ENCODE results near the gene LYPD3.

Gene LYPD3

DNA sequence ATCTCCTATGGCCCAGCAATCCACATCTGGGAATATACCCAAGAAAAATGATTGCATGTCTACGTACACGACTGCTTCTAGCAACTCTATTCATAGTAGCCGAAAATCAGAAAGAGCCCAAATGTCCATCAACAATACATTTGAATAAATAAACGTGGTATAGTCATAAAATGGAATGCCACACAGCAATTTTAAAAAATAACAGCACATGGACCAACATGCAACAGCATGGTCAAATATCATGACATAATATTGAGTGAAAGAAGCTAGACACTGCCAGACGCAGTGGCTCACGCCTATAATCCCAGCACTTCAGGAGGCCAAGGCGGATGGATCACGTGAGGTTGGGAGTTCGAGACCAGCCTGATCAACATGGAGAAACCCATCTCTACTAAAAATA is 34.4 kb downstream of the LYPD3 start:
- no peak for DNase-seq (ENCODE audit: low read depth in 2 of 2)

DNA sequence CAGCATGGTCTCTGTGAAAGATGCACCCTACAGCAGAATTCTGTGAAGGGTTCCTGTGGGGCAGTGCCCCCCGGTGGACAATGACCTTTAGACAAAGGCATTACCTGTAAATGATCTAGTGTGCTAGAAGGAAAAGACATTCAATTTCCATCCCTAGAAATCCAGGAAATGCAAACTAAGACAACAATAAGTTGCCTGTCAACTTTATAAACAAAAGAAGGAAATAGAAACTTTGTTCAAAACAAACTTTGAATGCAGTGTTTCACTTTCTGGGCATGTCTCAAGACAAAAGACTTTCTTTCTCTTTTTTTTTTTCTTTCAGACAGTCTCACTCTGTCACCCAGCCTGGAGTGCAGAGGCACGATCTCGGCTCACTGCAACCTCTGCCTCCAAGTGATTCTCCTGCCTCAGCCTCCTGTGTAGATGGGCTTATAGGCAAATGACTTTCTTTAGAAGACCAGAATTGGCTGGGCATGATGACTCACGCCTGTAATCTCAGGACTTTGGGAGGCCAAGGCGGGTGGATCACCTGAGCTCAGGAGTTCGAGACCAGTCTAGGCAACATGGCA is 35.2 kb downstream of the LYPD3 start:
- DNase-seq (ENCODE audit: low read depth in 2 of 2) = no peak

DNA sequence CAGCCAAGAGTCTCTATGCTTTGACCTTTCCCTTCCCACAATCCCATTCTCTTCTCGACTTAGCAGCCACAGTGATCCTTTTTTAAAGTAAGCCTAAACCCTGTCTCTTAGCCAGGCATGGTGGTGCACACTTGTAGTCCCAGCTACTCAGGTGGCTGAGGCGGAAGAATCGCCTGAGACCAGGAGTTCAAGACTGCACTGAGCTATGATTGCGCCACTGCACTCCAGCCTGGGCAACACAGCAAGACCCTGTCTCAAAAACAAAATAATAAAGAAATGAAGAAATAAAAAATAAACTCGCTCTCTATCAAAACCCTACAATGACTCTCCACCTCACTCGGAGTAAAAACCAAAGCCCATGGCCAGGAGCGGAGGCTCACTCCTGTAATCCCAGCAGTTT is 36.0 kb downstream of the LYPD3 start:
- DNase-seq (ENCODE audit: low read depth in 2 of 2) = no peak

DNA sequence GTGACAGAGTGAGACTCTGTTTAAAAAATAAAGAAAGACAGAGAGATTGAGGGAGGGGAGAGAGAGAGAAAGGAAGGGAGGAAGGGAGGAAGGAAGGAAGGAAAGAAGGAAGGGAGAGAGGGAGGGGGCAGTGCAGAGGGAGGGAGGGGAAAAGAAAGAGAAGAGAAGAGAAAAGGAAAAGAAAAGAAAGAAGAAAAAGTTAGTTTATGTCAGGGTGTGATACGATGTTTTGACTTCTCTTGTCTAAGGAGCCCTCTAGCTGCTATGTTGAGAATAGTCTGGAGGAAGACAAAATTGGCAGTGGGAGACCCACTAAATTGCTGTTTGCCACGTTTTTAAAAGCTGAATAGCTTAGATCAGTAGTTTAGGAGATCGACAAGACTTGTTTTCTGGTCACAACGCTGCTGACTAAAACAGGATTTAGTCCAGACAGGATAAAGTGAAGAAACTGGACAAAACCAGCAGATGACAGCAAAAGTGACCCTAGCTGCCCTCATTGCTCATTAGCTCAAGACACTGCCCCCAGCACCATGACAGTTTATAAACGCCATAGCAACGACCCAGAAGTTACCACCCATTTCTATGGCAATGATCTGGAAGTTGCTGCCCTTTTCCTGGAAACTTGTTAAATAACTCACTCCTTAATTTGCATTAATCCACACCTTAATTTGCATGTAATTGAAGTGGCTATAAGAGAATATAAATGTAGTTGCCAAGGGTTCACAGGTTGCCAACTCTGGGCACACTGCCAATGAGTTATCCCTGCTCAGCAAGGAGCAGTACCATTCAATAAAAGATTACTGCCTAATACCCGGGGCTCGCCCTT is 39.6 kb downstream of the LYPD3 start:
- DNase-seq (ENCODE audit: low read depth in 2 of 2) = no peak

DNA sequence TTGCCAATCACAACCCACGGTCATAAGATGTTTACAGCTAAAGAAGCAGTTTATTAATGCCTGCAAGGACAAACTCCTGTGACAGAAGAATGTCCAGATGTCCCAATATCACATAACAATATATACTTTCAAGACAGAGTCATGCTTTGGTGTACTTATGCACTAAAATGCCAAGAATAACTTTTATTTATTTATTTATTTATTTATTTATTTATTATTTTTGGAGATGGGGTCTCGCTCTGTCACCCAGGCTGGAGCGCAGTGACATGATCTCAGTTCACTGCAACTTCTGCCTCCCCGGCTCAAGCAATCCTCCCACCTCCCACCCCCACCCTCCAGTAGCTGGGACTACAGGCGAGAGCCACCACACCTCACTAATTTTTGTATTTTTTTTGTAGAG is 41.6 kb downstream of the LYPD3 start:
- DNase-seq (ENCODE audit: low read depth in 2 of 2) = no peak

DNA sequence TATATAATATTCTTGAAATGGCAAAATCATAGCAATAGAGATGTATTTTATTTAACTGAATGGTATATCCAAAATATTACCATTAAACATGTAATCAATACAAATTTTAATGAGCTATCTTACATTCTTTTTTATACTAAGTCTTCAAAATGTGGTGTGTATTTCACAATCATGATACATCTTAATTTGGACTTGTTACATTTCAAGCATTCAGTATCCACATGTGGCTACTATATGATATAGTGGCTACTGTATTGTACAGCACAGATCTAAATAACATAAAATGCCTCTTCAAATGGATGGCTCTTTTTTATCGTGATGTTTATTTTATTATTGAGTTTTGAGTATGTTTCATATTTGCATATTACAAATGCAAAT is 42.7 kb downstream of the LYPD3 start:
- DNase-seq (ENCODE audit: low read depth in 2 of 2) = no peak

DNA sequence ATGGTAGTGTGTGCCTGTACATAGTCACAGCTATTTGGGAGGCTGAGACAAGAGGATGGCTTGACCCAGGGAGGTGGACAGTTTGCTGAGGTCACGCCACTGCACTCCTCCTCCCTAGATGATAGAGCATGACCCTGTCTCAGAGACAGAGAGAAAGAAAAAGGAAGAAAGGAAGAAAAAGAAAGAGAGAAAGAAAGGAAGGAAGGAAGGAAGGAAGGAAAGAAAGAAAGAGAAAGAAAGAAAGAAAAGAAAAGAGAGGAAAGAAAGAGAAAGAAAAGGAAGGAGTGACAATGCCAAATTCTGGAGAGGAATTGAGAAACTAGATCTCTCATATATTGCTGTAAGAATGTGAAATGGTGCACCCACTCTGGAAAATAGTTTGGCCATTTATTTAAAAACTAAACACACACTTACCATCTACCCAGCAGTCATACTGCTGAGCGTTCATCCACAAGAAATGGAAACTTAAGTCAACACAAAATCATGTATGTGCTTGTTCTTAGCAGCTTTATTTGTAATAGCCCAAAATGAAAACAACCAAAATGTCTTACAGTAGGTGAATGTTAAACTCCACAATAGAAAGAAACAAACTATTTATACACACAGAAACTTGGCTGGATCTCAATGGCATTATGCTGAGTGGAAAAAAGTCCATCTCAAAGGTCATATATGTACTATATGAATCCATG is 43.3 kb downstream of the LYPD3 start:
- DNase-seq (ENCODE audit: low read depth in 2 of 2) = no peak

DNA sequence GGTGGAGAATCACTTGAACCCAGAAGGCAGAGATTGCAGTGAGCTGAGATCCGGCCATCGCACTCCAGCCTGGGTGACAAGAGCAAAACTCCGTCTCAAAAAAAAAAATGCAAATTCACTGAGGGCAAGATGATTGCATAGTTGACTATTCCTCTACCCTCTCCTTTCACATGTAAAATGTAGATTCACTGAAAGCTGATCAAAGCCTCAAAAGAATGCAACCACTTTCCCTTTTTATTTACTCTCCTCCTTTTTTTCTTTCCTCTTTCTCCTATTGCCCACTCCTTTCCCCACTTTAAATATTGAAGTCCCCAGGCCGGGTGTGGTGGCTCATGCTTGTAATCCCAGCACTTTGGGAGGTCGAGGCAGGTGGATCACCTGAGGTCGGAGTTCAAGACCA is 44.5 kb downstream of the LYPD3 start:
- DNase-seq (ENCODE audit: low read depth in 2 of 2) = no peak

DNA sequence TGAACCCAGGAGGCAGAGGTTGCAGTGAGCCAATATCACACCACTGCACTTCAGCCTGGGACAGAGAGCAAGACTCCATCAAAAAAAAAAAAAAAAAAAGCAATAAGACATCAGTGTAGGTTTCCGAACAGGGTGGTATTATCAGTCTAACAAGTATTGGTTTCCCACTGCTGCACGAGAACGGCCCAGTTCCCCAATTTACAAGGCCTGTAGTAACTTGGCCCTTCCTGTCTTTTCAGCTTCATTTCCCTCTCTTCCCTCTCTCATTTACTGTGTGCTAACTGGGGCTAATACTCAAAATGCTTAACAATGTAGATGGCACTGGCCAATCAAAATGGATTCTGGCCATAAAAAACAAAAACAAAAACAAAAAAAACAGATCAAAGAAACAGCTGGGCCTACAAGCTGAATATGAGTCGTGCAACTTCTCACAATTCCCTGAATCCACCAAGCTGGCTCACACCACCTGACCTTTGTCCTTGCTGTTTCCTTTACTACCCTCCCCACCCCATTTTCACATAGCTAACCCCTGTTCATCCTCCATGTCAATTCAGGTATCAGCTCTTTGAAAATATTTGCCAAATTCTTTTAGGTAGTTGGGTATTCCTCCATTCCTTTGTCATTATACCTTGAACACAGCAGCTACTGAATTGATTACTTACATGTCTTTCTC is 48.3 kb downstream of the LYPD3 start:
- no peak for DNase-seq (ENCODE audit: low read depth in 2 of 2)

DNA sequence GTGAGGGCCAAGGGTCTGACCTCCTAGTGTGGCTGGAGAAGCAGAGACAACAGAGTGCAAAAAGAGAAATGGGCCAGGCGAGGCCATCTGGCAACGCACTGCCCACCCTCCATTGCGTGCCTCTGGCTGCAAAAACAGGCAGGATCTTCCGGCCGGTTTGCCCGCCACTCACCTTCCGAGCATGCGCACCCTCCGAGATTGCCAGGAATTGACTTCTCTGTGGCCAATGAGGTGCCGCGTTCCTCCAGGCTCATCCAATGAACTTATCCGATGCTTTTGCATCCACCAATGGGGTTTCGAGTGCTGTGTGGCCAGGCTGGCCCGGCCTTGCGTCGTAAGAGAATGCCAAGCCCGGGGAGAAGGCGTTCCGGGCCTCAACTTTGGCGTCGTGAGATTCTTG is 50.9 kb downstream of the LYPD3 start, which contains the start of gene TEX101:
TEX101 (plus strand) TSS at position 337 of the 400 bp plus-strand sequence. CDS start 1,030 bp downstream, outside the sequence.
- DNase-seq (ENCODE audit: low read depth in 2 of 2) = no peak

DNA sequence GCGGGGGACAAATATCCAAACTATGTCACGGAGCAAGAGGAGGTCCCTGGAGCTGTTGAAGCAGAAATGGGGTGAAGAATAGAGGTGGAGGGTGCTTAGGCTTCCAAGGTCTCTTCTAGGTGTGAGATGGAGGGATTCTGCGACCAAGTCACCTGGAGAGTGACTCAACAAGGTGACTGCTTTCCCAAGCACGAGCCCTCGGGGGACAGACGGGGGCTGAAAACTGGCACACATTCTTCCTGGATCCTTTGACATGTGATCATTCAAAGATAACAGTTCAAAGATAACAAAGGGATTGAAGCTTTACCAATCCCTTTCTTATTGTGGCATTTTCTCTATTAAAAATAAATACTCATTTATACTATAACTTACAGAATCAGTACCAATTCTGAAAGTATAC is 53.0 kb downstream of the LYPD3 start:
- DNase-seq (ENCODE audit: low read depth in 2 of 2) = no peak

Measured in stimulated activated CD8-positive, alpha-beta memory T cell treated with anti-CD3 and anti-CD28 coated beads, Interleukin-2, amount 100 ng/mL, for 1 hour (primary cell).